ENCODE results near the gene KRTAP9-2.
"Not testable (repeated sequence)": the region's sequence is repeated elsewhere in the genome, so short reads cannot be mapped to it uniquely, and the experiment has no call there.

The KRTAP9-2 gene

DNA sequence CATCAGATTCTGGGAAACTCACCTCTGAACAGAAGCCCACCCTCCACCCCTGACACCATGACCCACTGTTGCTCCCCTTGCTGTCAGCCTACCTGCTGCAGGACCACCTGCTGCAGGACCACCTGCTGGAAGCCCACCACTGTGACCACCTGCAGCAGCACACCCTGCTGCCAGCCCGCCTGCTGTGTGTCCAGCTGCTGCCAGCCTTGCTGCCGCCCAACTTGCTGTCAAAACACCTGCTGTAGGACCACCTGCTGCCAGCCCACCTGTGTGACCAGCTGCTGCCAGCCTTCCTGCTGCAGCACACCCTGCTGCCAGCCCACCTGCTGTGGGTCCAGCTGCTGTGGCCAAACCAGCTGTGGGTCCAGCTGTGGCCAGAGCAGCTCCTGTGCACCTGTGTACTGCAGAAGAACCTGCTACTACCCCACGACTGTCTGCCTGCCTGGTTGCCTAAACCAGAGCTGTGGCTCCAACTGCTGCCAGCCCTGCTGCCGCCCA lies at the start of gene KRTAP9-2:
TSS of gene KRTAP9-2 (plus strand) at position 51 of the 498 bp plus-strand sequence. CDS start at position 58, 7 bp downstream.
- DNase-seq = not testable (repeated sequence)

DNA sequence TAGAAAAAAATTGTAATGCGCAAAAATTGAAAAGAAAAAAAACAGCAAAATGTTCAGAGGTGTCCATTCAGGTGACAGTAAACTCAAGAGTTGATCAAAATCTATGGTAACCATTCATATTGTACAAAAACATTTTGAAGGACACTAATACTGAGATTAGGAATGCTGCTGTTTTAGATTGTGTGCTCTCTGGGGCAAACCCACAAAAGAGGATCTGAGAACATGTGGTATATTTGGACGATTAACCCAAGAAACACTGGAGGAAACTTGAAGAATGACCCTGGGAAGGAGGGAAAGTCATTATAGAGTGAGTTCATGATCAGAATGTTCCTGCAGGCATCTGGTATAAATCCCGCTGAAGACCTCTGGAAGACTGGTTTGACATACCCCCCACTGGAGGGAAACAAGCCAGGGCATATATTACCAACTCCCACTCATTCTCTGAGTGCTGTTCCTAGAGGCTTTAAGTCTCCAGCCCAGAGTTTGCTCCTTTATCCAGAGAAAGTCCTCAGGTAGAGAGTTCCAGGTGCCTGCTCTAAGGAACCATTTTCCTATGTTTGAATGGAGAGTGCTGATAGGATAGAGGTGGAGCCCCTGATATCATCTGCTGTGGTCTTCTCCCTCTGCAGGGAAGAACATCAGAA lies 49.6 kb upstream of the KRTAP9-2 start:
- no peak for DNase-seq

DNA sequence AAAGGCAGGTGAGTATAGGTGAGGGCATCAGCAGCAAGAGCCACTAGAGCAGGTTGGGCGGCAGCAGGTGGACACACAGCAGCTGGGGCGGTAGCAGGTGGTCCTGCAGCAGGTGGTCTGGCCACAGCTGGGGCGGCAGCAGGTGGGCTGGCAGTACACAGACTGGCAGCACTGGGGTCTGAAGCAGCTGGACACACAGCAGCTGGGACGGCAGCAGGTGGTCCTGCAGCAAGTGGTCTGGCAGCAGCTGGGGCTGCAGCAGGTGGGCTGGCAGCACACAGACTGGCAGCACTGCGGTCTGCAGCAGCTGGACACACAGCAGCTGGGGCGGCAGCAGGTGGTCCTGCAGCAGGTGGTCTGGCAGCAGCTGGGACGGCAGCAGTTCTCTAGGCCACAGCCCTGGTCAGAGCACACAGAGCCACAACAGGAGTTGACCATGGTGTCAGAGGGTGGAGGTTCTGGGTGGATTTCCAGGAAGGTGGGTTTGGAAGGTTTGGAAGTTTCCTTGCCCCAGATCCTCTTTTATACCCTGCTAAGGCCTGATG lies 48.6 kb upstream of the KRTAP9-2 start, which contains the start of gene KRTAP4-2:
TSS of gene KRTAP4-2 (minus strand) at position 495 of the 545 bp plus-strand sequence. CDS start at position 438, 57 bp downstream.
- DNase-seq = no peak

DNA sequence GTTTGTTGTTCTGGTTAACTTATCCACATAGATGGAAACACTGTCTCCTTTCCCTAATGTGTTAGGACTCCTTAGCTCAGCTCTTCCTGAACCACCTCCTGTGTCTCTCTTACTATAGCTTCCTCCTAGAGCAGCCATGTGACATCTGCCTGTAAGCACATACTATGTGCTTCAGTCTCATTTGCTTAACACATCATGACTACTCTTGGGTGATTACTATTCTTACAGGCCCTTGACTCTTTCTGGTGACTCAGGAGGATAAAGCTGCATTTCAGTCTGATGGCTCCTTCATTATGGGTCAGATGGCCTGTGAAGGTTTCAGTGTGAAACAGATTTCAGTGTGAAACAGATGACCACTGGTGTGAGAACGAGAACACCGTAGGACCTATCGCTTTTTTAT lies 48.1 kb upstream of the KRTAP9-2 start:
- no peak for DNase-seq

DNA sequence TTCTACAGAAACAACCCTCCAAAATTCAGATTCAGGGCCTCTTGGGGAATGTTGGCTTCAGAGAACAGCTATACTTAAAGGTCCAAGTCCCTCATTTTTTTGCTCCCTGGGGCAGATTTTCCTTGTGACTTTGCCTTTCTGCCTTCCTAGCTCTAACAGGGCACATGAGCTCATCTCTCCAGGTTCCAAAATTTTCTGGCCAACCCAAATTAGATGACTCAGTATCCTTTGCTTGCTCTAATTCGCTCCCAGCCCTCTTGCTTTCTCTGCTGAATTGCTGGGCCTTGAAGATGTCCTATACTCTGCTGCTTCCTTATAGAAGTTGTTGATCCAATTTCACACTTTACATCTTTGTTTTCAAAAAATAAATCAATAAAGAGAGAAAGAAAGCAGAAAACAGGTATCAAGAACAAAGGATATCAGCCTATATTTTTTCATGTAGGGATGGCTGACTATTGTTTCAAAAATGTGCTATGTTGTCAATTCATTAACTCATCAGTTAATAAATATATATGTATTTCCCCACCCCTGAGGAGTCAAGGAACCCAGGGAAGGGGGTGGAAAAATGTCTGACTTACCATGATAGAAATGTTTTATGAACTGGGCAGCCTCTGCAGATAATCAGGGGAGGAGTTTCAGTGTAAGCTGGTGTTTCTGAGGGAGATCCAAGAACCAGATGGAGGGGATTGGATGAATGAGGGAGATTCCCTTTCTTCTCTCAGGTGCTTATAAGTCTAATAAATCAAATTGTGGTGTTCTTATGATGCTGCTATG lies 47.4 kb upstream of the KRTAP9-2 start:
- DNase-seq = no peak

DNA sequence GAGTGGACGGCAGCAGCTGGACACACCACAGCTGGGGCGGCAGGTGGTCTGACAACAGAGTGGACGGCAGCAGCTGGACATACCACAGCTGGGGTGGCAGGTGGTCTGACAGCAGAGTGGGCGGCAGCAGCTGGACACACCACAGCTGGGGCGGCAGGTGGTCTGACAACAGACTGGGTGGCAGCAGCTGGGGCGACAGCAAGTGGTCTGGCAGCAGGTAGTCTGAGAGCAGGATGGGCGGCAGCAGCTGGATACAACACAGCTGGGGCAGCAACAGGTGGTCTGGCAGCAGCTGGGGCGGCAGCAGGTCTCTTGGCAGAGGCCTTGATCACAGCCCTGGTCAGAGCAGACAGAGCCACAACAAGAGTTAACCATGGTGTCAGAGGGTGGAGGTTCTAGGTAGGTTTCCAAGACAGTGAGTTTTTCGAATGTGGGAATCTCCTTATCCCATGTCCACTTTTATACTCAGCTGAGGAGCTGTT lies 41.9 kb upstream of the KRTAP9-2 start, which contains the start of gene KRTAP4-1:
TSS of gene KRTAP4-1 (minus strand) at position 432 of the 482 bp plus-strand sequence. CDS start at position 375, 57 bp downstream.
- DNase-seq = no peak

GRCh38 chr17:41185001-41185400 lies 41.4 kb upstream of the KRTAP9-2 start:
- no peak for DNase-seq

DNA sequence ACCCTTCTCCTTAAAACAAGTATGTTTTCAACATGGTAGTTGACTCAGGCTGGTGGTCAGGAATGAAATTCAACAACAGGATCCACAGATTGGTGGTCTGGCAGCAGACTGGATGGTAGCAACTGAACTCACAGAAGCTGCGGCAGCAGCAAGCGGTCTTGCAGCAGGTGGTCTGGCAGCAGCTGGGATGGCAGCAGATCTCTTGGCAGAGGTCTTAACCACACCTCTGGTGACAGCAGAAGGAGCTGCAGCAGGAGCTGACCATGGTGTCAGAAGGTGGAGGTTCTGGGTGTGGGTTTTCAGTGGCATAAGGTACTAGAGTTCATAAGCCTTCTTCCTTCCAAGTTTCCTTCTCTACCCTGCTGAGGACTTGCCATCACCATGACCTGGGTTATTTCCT lies 39.6 kb upstream of the KRTAP9-2 start:
- DNase-seq = no peak

GRCh38 chr17:41189837-41190318 lies 36.6 kb upstream of the KRTAP9-2 start, which contains the start of gene KRTAP9-1:
TSS of gene KRTAP9-1 (plus strand) at chr17:41189887. CDS start at chr17:41189887, 0 bp downstream.
- DNase-seq = not testable (repeated sequence)

DNA sequence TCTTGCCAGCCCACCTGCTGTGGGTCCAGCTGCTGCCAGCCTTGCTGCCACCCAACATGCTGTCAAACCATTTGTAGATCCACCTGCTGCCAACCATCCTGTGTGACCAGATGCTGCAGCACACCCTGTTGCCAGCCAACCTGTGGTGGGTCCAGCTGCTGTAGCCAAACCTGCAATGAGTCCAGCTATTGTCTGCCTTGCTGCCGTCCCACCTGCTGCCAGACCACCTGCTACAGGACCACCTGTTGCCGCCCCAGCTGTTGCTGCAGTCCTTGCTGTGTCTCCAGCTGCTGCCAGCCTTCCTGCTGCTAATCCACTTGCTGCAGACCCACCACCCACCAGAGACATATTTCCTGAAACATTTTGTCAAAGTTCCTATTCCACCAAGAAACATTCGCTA lies 36.1 kb upstream of the KRTAP9-2 start:
- no peak for DNase-seq

DNA sequence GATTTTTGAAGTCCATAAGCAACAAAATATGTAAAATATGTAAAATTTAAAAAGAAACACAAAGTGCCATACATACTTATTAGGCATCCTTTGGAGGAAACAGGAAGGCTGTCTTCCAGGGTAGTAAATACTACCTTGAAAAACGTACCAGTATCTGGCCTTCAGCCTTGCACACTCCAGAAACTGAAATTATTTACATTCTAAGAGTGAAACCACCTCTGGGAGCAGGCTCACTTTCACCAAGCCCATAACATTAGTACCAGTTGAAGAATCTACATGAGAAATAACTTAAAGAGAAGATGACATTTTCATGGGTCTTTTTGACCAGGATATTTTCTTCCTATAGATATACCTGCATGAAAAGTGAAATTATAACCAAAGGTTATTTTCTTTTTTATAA lies 30.4 kb upstream of the KRTAP9-2 start:
- no peak for DNase-seq

- DNase-seq = no peak
These were observed 26.9 kb upstream of the KRTAP9-2 start for GRCh38 chr17:41199421-41200078.

DNA sequence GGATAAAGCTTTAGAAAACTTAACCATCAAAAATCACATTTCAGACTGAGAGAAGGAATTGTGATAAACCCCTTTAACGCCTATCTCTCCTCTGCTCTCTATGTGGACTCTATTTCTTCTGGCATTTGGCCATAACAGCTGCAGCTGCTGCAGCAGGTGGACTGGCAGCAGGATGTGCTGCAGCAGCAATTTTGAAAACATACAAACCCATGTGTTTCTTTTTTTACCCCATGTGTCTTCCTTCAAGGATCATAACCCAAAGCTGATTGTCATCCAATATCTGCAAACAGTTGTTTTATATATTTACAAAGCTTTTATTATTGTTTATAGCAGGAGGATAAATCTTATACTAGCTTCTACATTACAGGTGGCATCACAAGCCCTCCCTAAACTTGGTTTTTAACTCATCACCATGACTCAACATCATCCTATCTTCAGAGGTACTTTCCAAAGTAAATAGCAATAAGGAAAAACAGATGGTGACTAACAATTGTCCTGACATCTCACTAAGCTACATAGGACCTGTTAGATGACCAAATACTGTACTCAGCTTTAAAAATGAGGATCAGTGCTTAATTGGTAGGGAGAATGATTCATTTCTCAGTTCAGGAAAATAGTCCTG lies 14.5 kb upstream of the KRTAP9-2 start:
- DNase-seq = no peak

DNA sequence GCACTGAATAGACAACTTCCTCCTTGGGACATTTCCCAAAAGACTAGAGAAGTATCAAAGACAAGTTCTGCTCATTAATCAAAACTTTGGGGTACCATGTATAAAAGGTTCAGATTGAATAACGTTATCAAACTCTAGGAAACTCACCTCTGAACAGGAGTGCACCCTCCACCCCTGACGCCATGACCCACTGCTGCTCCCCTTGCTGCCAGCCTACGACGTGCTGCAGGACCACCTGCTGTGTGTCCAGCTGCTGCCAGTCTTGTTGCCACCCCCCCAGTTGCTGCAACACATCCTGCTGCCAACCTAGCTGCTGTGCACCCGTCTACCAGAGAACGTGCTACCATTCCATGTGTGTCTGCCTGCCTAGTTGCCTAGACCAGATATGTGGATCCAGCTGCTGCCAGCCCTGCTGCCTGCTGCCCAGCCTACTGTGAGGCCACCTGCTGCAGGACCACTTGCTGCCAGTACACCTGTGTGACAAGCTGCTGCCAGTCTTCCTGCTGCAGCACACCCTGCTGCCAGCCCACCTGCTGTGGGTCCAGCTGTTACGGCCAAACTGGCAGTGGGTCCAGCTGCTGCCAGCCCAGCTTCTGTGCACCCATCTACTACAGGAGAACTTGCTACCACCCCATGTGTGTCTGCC lies 13.8 kb upstream of the KRTAP9-2 start:
- DNase-seq = no peak

DNA sequence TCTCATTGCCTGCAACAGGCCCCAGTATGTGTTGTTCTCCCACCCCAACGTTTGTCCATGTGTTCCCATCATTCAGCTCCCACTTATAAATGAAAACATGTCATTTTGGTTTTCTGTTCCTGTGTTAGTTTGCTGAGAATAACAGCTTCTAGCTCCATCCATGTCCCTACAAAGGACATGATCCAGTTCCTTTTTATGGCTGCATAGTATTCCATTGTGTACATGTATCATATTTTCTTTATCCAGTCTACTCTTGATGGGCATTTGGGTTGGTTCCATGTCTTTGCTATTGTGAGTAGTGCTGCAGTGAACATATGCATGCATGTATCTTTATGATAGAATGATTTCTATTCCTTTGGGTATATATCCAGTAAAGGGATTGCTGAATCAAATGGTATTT lies 10.8 kb upstream of the KRTAP9-2 start:
- no peak for DNase-seq

- no peak for DNase-seq
These were observed 2.6 kb upstream of the KRTAP9-2 start for GRCh38 chr17:41223821-41224220.

DNA sequence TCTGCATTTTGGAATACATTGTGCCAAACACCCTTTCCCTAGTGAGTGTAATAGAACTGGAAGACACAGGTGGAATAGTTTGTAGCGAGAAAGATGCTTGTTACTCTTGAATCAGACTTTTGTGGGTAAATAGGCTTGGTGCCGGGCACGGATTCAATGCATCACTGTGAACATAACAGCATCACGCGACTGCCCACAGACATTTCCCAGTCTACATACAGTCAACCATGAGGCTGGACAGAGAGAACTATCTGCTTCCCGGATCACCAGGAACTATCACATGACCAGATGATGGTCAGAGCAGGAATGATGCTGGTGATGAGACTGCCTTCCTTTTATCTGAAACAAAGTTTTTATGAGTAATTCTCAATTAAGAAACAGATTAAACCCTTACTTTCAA lies 397 bp upstream of the KRTAP9-2 start:
- DNase-seq = no peak

DNA sequence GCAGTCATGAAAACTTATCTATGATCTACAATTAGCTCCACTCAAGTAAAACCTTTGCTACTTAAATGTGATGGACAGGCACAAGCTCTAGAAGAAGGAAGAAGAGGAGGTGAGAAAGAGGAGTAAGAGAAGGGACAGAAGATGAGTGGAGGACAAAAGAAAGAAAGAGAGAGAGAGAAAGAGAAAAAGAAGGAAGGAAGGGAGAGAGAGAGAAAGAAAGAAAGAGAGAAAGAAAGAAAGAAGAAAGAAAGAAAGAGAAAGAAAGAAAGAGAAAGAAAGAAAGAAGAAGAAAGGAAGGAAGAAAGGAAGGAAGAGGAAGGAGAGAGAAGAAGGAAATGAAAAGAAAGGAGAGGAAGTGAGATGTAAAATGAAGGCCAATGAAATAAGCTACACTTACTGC lies 3.6 kb downstream of the KRTAP9-2 start:
- no peak for DNase-seq

GRCh38 chr17:41231731-41232130 lies 5.3 kb downstream of the KRTAP9-2 start:
- DNase-seq = no peak

DNA sequence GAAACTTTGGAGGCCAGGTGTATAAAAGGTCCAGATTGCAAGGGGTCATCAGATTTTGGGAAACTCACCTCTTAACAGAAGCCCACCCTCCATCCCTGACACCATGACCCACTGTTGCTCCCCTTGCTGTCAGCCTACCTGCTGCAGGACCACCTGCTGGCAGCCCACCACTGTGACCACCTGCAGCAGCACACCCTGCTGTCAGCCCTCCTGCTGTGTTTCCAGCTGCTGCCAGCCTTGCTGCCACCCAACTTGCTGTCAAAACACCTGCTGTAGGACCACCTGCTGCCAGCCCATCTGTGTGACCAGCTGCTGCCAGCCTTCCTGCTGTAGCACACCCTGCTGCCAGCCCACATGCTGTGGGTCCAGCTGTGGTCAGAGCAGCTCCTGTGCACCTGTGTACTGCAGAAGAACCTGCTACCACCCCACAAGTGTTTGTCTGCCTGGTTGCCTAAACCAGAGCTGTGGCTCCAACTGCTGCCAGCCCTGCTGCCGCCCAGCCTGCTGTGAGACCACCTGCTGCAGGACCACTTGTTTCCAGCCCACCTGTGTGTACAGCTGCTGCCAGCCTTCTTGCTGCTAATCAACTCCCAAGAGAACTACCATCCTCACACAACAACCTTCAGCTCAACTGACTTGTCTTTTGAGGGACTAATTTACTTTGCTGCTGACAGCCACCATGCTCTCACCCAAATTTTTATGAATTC lies 6.1 kb downstream of the KRTAP9-2 start, which contains the start of gene KRTAP9-3:
TSS of gene KRTAP9-3 (plus strand) at position 51 of the 707 bp plus-strand sequence. CDS start at position 104, 53 bp downstream.
- not testable (repeated sequence) for DNase-seq

DNA sequence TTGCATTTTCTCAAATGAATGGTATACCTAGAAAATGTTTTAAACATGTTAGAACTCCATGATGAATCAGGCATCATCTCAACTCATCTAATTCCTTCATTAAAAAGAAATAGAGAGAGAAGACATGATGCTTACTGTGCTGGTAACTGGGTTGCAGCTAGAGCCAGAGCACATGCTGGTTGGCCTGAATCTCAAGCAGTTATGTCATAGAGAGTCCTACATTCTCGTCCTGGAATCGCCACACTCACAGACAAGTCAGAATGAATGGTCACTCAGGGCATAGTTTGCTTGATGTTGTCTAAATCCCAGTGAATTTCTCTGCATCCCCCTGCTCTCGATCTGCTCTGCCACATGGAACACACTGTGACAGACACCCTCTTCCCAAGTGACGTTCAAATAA lies 10.7 kb downstream of the KRTAP9-2 start:
- not testable (repeated sequence) for DNase-seq
